GM12878 (cell line): ENCODE results near the gene CTSF. TPM values are rescaled to one million over a fixed set of nuclear protein-coding genes. Genes with fewer than 3 reads are reported as not detected.

ENCODE experiments used
- ATAC-seq: fragments of 200-7000 bp; cut with Tn5 transposase; 3 replicates; pipeline ENCODE4 v1.9.1; 2020; ENCODE audit warnings: mild to moderate bottlenecking, moderate library complexity
- BruUV-seq: library from RNA; stranded (reverse); fragments of 400-500 nt; replicated peaks from 2 replicates; lab custom pipeline; 2021; lab: Mats Ljungman, UMichigan
- CTCF ChIA-PET: fragments of 300-600 bp; sonication (Branson Sonifier 250); formaldehyde crosslinking; extraction: SDS; loops from one replicate; lab custom pipeline; 2021; ENCODE audit warnings: inconsistent platforms; lab: Yijun Ruan, JAX
- POLR2A ChIA-PET: fragments of 350-600 bp; formaldehyde crosslinking; extraction: SDS; loops from one replicate; lab custom pipeline; 2021; ENCODE audit warnings: inconsistent platforms; lab: Charles Lee
- RAD21 ChIA-PET: fragments of 300-600 bp; sonication (Branson Sonifier 250); formaldehyde crosslinking; loops from one replicate; lab custom pipeline; 2023; ENCODE audit warnings: antibody characterized with exemption; ENCODE audit not compliant: unreplicated experiment; lab: Charles Lee
- SMC1A ChIA-PET: fragments of 300-600 bp; sonication (Branson Sonifier 250); formaldehyde crosslinking; loops from one replicate; lab custom pipeline; 2023; ENCODE audit not compliant: unreplicated experiment, uncharacterized antibody; lab: Charles Lee
- DNase-seq: peaks from one replicate; pipeline ENCODE4 v3.0.0-alpha.2; 2011; ENCODE audit warnings: low read depth, low spot score
- FAIRE-seq: peaks from 3 replicates; lab custom pipeline; 2011; peaks lifted over from hg19 to GRCh38; lab: Jason Lieb, UNC
- H2AFZ ChIP-seq: 2 replicates; pipeline ENCODE4 v1.6.0; 2011; ENCODE audit warnings: low read depth, low read length, control low read depth; ENCODE audit not compliant: control insufficient read depth
- H3K27ac ChIP-seq: 2 replicates; pipeline ENCODE4 v1.5.1; 2011; ENCODE audit warnings: control low read depth; ENCODE audit not compliant: control insufficient read depth, insufficient read depth
- H3K27me3 ChIP-seq, 2 experiments: replicated peaks in 1 of 2; 2 replicates each; pipeline versions ENCODE4 v1.6.0 to v1.6.1; 2011; ENCODE audit warnings: low read length in 1 of 2; ENCODE audit not compliant: control insufficient read depth in 2 of 2, insufficient read depth in 2 of 2
- H3K36me3 ChIP-seq, 2 experiments: 2 replicates each; pipeline ENCODE4 v1.5.1; 2011; ENCODE audit warnings: low read length in 1 of 2; ENCODE audit not compliant: control insufficient read depth in 2 of 2, insufficient read depth in 2 of 2
- H3K4me1 ChIP-seq: 2 replicates; pipeline ENCODE4 v1.6.1; 2011; ENCODE audit warnings: mild to moderate bottlenecking, low read length, moderate library complexity, mixed read lengths; ENCODE audit not compliant: control insufficient read depth, insufficient read depth
- H3K4me2 ChIP-seq: 2 replicates; pipeline ENCODE4 v1.6.0; 2011; ENCODE audit warnings: control low read depth; ENCODE audit not compliant: control insufficient read depth, insufficient read depth
- H3K4me3 ChIP-seq: fragments of 200-600 bp; sonication (generic); 2 replicates; pipeline ENCODE4 v1.5.1; 2016
- H3K79me2 ChIP-seq: 2 replicates; pipeline ENCODE4 v1.6.0; 2011; ENCODE audit warnings: low read length; ENCODE audit not compliant: control insufficient read depth, insufficient read depth
- H3K9ac ChIP-seq: 2 replicates; pipeline ENCODE4 v1.8.0; 2011; ENCODE audit warnings: low read length, control low read depth, mixed read lengths; ENCODE audit not compliant: control insufficient read depth, insufficient read depth
- H3K9me3 ChIP-seq: replicated peaks from 3 replicates; pipeline ENCODE4 v1.5.1; 2011; ENCODE audit warnings: mild to moderate bottlenecking, low read length; ENCODE audit not compliant: control insufficient read depth, insufficient read depth
- H4K20me1 ChIP-seq: 2 replicates; pipeline ENCODE4 v1.6.0; 2011; ENCODE audit not compliant: control insufficient read depth, insufficient read depth
- CTCF ChIP-seq, 3 experiments: IDR thresholded peaks in 2 of 3; conservative IDR thresholded peaks in 1 of 3; 2 replicates each; pipeline ENCODE4 v1.5.1; 2011; ENCODE audit warnings: low read depth in 3 of 3, low read length in 3 of 3, mild to moderate bottlenecking in 3 of 3, control low read depth in 2 of 3, moderate library complexity in 2 of 3, inconsistent platforms in 1 of 3, mixed read lengths in 1 of 3; ENCODE audit not compliant: control insufficient read depth in 2 of 3, insufficient read depth in 1 of 3; ENCODE audit errors: extremely low read depth in 1 of 3
- E2F4 ChIP-seq: IDR thresholded peaks from 2 replicates; pipeline ENCODE4 v1.6.1; 2012; ENCODE audit warnings: low read depth, low read length, improper control_type of control experiment
- EGR1 ChIP-seq, 2 experiments: IDR thresholded peaks; 1 replicate in 1 of 2; 2 replicates in 1 of 2; pipeline ENCODE4 v1.6.1; 2011 to 2012; ENCODE audit warnings: low read depth in 2 of 2, low read length in 2 of 2, borderline replicate concordance in 1 of 2, mild to moderate bottlenecking in 1 of 2, moderate library complexity in 1 of 2
- ELK1 ChIP-seq: IDR thresholded peaks from 2 replicates; pipeline ENCODE4 v1.6.1; 2012; ENCODE audit warnings: low read depth, low read length, improper control_type of control experiment
- EP300 ChIP-seq, 2 experiments: fragments of 150-350 bp in 1 of 2; IDR thresholded peaks; 2 replicates each; pipeline ENCODE4 v1.6.1; 2011 to 2012; ENCODE audit warnings: low read depth in 2 of 2, low read length in 2 of 2, borderline replicate concordance in 1 of 2, improper control_type of control experiment in 1 of 2, inconsistent platforms in 1 of 2; ENCODE audit not compliant: control insufficient read depth in 1 of 2
- MAX ChIP-seq: IDR thresholded peaks from 2 replicates; pipeline ENCODE4 v1.6.1; 2012; ENCODE audit warnings: low read depth, low read length, improper control_type of control experiment
- MEF2A ChIP-seq: IDR thresholded peaks from 2 replicates; pipeline ENCODE4 v1.6.1; 2011; ENCODE audit warnings: low read depth, mild to moderate bottlenecking, low read length, moderate library complexity; ENCODE audit not compliant: insufficient read depth
- MEF2B ChIP-seq: fragments of 450-650 bp; IDR thresholded peaks from 2 replicates; pipeline ENCODE4 v1.6.1; 2018; ENCODE audit warnings: mild to moderate bottlenecking, moderate library complexity; ENCODE audit not compliant: partially characterized antibody, poor library complexity, severe bottlenecking
- POLR2AphosphoS2 ChIP-seq: IDR thresholded peaks from 2 replicates; pipeline ENCODE4 v1.6.1; 2011; ENCODE audit warnings: low read depth, mild to moderate bottlenecking, low read length, improper control_type of control experiment, moderate library complexity
- RELA ChIP-seq: fragments of 450-650 bp; IDR thresholded peaks from 2 replicates; pipeline ENCODE4 v1.8.0; 2014; ENCODE audit warnings: borderline replicate concordance; ENCODE audit not compliant: partially characterized antibody
- ZBTB40 ChIP-seq: fragments of 450-650 bp; IDR thresholded peaks from 2 replicates; pipeline ENCODE4 v1.6.1; 2016; ENCODE audit warnings: mild to moderate bottlenecking, moderate library complexity, borderline replicate concordance
- ZNF24 ChIP-seq: fragments of 450-650 bp; IDR thresholded peaks from 2 replicates; pipeline ENCODE4 v1.6.1; 2017; ENCODE audit warnings: antibody characterized with exemption, mild to moderate bottlenecking
- ZNF274 ChIP-seq: IDR thresholded peaks from one replicate; pipeline ENCODE4 v1.8.0; 2011; ENCODE audit not compliant: insufficient read length, insufficient read depth
- WGBS: methylation state at CpG from one replicate; pipeline ENCODE4 v1.1.6; 2016; ENCODE audit warnings: low lambda C conversion rate; ENCODE audit not compliant: insufficient replicate concordance, insufficient coverage; ENCODE audit errors: missing lambda C conversion rate; 5-methylcytosine and 5-hydroxymethylcytosine counted together
- in situ Hi-C: fragments of 300-500 bp; cut with MboI; formaldehyde crosslinking; loops from 9 replicates; pipeline ENCODE4 v1.14.3; 2018; ENCODE audit warnings: mixed read lengths
- intact Hi-C: fragments of 100-400 bp; cut with micrococcal nuclease; formaldehyde crosslinking; loops from one replicate; pipeline ENCODE4 v1.14.2; 2022; ENCODE audit not compliant: unreplicated experiment
- polyA plus RNA-seq, 11 experiments: library from polyadenylated mRNA; depleted of rRNA in 4 of 11; unstranded in 6 of 11; stranded (reverse) in 5 of 11; fragments of >200 nt; fragmentation: Nextera tagmentation in 4 of 11; fragmentation: Illumina TruSeq in 1 of 11; extraction: Ambion mirVana in 4 of 11; extraction: Trizol in 1 of 11; gene quantifications; 1 replicate in 1 of 11; 2 replicates in 10 of 11; pipeline versions ENCODE4 v1.2.1 to v1.2.3, GENCODE V29; 2011 to 2016; ENCODE audit warnings: inconsistent platforms in 2 of 11, missing spikeins in 2 of 11, low read depth in 1 of 11
- total RNA-seq, 4 experiments: library from RNA; depleted of rRNA in 3 of 4; stranded (reverse); fragments of >200 nt in 3 of 4; fragmentation: Illumina TruSeq in 1 of 4; extraction: Trizol in 1 of 4; gene quantifications; 2 replicates each; pipeline versions ENCODE4 v1.2.1 to v1.2.3, GENCODE V29; 2013 to 2021

CTSF gene
- total and polyA plus RNA-seq, 10 of the 15 experiments (the other 5 are each of a cell fraction or from before 2014, with no cell fraction given), result 0.11 to 0.41 (median 0.26) TPM; not detected in 4

- ChIA-PET CTCF (interaction anchor here (0.9 kb wide), 1 partner anchor 115 kb away, joined by 4 read pairs; no protein-coding TSS in a partner anchor), SMC1A (no interaction called here), RAD21 (interaction anchor here (1.0 kb wide), 1 partner anchor 116 kb away, joined by 3 read pairs; no protein-coding TSS in a partner anchor), POLR2A (no interaction called here)
- Histone ChIP-seq H3K9ac (no peak overlapping the region), H3K4me2 (no peak overlapping the region), H3K9me3 (no peaks in the 10 kb centered on the region), H3K79me2 (no peaks in the 10 kb centered on the region), H3K36me3 (no peaks in the 10 kb centered on the region), H3K4me3 (no peak overlapping the region), H3K27ac (no peak overlapping the region), H4K20me1 (no peaks in the 10 kb centered on the region), H3K4me1 (no peaks in the 10 kb centered on the region), H3K27me3 (peaks cover 0 to 6% of the 10 kb centered on the region in 2 experiments; a peak in 3 of 4 replicates), H2AFZ (no peak overlapping the region)
- WGBS, result 53% methylated on average over 20 of the region's 20 CpGs
- intact Hi-C loops, result no loop called here
- ATAC-seq, result no peak
- DNase-seq, result no peak
- in situ Hi-C loops, result no loop called here
- no peak for FAIRE-seq
- BruUV-seq, result no TSS peak
- TF ChIP-seq MEF2B, result no peak
- no peak for TF ChIP-seq RELA
- TF ChIP-seq CTCF (IDR thresholded peaks at IDR 0.05 in 2 of 3, conservative IDR thresholded peaks at IDR 0.05 in 1 of 3; ENCODE audit: control insufficient read depth in 2 of 3, extremely low read depth in 1 of 3, insufficient read depth in 1 of 3, low read depth in 3 of 3, low read length in 3 of 3), result no peak
- no peak for TF ChIP-seq MEF2A
- no peak for TF ChIP-seq EGR1 (IDR thresholded peaks at IDR 0.05; ENCODE audit: borderline replicate concordance in 1 of 2, low read depth in 2 of 2, low read length in 2 of 2)
- TF ChIP-seq E2F4, result no peak
- no peak for TF ChIP-seq ZNF24
- no peak for TF ChIP-seq ZNF274
- no peak for TF ChIP-seq POLR2AphosphoS2
- TF ChIP-seq ELK1, result no peak
- TF ChIP-seq ZBTB40, result no peak
- no peak for TF ChIP-seq MAX
- TF ChIP-seq EP300 (IDR thresholded peaks at IDR 0.05; ENCODE audit: borderline replicate concordance in 1 of 2, control insufficient read depth in 1 of 2, low read depth in 2 of 2, low read length in 2 of 2), result no peak
Measured at GRCh38 chr11:66562907-66563583, 5.4 kb downstream of the CTSF start.
